Cardiac septum (tissue), 1 donor: ENCODE results near the gene DDAH1. TPM values are rescaled to one million over a fixed set of nuclear protein-coding genes. Genes with fewer than 3 reads are reported as not detected.

Source experiments
- DNase-seq: peaks from one replicate; pipeline ENCODE4 v3.0.0-alpha.2; 2020; ENCODE audit warnings: low spot score
- intact Hi-C: fragments of 100-400 bp; cut with DNase I; formaldehyde crosslinking; loops from one replicate; pipeline ENCODE4 v1.14.0; 2022
- total RNA-seq: library from RNA; stranded (reverse); fragmentation: NEBNext Ultra II Directional; extraction: Animal tissue kit (Norgen Biotek cat#: 25700); gene quantifications from one replicate; pipeline ENCODE4 v1.2.1, GENCODE V29; 2021
- donor health status: DM: no; HTN: no; CAD: no.

DDAH1 gene
- total RNA-seq, 1 donor from 2014 or later = 58.1 TPM

DNA sequence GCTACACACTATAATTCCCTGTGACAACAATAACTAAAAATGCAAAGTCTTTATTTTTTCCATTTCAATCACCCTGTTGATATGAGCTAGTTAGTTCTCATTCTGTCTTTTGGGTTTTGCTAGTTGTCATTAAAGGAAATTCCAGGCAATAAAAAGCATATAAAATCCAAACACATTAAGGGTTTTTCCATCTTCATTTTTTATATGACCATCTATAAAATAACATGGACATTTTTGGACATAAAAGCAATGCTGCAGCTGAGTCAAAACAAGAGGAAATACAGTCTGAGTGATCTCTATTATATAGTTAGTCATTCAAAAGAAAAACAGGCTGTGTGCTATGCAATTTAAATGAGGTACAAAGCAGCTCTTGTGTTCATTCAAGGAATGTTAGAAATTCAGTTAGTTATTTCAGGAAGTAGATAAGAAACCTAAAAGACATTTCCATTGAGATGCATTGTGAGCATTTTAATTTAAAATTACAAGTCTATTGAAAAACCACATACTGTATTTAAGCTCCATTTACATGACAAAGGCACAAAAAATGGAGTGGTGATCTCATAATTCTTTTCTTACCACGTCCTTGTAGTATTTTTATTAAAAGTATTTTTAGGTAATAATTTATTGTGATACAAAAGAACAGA lies 121.2 kb downstream of the DDAH1 start:
- no peak for DNase-seq
- intact Hi-C loops = loop anchor here (10.0 kb wide), 1 partner anchor 51 kb away; no protein-coding TSS in a partner anchor

- no peak for DNase-seq
- intact Hi-C loops = loop anchor here (10.0 kb wide), 1 partner anchor 52 kb away; no protein-coding TSS in a partner anchor
Observed at GRCh38 chr1:85343213-85343611, 121.7 kb downstream of the DDAH1 start.

DNA sequence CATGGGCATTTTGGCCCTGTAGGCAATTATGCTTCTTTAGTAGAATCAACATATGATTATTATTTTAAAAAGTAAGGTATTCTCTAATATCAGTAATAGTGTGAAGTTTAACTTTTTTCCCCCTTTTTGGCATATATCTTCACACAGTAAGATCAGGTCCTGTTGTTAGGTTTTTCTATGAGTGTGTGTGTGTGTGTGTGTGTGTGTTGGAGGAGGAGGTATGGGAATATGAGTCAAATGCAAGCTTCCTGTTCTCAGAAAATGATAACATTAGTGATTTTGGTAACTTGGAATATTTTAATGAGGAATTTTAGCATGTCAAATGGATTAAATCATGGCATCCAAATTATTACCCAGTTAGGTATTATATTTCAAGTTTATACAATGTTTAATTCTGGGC lies 122.8 kb downstream of the DDAH1 start:
- intact Hi-C loops = loop anchor here (10.0 kb wide), 1 partner anchor 53 kb away; no protein-coding TSS in a partner anchor
- no peak for DNase-seq

GRCh38 chr1:85340427-85340826 lies 124.5 kb downstream of the DDAH1 start:
- no peak for DNase-seq
- intact Hi-C loops = loop anchor here (10.0 kb wide), 1 partner anchor 54 kb away; no protein-coding TSS in a partner anchor

DNA sequence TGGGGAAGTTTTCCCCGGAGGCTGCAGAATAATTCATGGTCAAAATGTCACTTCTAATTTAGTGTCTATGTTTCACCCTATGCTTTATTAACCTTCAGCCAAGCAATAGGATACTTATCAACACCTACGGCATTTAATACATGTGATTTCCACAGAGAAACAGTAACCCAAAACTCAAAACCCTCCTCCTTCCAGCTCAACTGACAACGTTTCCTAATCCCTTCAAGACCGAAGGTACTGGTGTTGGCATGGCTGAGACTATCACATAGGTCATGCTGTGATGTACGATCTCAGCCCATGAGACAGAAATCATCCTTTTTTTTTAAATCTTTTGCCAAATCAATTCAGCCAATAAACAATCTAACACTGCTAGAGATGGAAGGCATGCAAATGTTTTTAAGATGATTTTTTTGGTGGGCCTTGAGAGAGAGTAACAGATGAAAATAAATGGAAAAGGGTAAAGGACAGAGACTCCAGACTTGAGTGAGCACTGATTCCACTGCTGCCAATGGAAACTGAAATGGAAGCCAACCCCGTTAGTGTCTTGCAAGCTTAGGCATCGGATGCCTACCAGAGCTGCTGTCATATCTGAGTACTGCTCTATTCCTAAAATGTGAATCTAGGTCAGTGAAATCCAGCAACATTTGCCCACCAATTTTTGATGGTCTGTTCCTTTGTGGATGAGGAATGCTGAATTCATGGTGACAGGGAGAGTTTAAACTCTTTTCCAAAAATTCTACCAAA lies 125.1 kb downstream of the DDAH1 start:
- DNase-seq = no peak
- intact Hi-C loops = loop anchor here (2.0 to 10.0 kb wide), 2 partner anchors 25 to 55 kb away; no protein-coding TSS in a partner anchor

- no peak for DNase-seq
- intact Hi-C loops = loop anchor here (2.0 kb wide), 1 partner anchor 24 kb away; no protein-coding TSS in a partner anchor
Observed at GRCh38 chr1:85339089-85339488, 125.9 kb downstream of the DDAH1 start.

- intact Hi-C loops = no loop called here
- DNase-seq = no peak
Observed at GRCh38 chr1:85334962-85335361, 130.0 kb downstream of the DDAH1 start.

DNA sequence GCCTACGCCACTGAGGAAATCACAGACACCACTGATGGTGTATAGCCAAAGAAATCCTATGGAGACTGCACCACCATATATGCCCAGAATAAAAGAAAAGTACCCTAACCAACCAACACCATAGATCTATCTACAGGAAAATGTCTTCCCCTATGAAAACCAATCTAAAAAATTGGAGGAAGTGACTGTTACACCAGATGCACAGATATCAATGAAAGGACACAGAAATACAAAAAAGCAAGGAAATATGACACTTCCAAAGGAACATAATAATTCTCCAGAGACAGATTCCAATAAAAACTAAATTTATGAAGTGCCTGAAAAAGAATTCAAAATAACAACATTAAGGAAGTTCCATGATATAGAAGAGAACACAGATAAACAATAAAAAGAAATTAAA lies 131.8 kb downstream of the DDAH1 start:
- intact Hi-C loops = no loop called here
- DNase-seq = no peak

GRCh38 chr1:85332575-85332974 lies 132.4 kb downstream of the DDAH1 start:
- no peak for DNase-seq
- intact Hi-C loops = no loop called here

DNA sequence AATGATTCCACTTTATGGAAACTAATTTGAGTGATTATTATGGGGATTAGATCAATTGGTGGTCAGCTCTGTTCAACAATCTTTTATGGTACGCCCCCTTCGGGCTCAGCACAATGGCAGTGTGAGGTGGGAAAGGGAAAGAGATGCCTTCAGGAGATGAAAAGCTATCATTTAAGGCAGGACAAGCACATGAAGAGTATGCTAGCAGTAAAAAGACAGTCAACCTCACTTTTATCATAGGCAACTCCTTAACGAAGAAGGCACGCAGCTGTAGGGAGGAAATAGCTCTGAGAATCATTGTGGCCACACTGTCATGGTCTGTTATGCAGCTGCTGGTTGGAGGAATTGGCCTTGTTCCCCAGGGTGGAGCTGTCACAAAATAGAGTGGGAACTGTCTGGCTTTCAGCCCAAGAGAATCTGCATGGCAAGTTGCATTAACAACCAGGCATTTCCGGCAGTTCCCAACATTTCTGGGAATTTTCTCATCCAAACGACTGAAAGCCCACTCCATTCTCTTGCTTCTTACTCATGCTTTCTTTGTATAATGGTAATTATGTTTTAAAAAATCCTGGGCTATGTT lies 134.2 kb downstream of the DDAH1 start:
- intact Hi-C loops = no loop called here
- DNase-seq = no peak

DNA sequence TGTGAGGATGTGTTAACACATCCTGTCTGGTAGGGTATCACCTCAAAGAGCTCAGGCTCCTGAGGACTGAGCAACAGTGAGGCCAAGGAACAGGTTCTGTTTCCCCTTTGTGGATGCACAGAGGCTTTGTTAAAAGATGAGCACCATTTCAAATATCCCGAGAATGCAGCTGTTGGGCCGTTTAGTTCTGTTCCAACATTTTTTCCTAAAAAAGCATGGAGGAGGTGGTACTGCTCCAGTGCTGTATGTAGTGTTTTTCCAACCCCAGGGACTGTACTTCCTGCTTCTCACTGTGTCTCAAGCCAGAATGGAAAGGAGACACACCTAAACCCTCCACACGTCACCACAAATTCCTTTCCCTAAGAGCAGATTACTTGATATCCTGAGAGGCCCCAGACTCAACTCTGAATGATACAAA lies 134.7 kb downstream of the DDAH1 start:
- DNase-seq = no peak
- intact Hi-C loops = no loop called here

GRCh38 chr1:85328713-85329397 lies 136.1 kb downstream of the DDAH1 start:
- intact Hi-C loops = no loop called here
- DNase-seq = no peak

GRCh38 chr1:85327759-85328158 lies 137.2 kb downstream of the DDAH1 start:
- DNase-seq = no peak
- intact Hi-C loops = no loop called here

- DNase-seq = no peak
- intact Hi-C loops = no loop called here
Observed at GRCh38 chr1:85326851-85327250, 138.1 kb downstream of the DDAH1 start.

DNA sequence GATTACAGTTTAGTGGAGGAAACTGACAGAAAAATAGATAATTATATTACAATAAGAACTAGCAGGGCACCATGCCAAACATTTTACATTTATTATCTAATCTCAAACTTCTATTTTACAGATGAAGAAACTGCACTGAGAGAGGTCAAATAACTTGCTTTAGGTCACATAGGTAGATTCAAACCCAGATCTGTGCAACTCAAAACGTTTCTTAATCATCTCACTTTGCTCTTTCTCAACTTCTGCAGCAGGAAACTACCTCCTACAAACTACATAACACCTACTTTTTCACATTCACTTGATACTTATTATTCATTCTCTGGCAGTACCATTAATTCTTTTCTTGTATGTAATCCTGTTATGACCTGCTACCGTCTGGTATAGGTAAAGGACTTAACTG lies 138.6 kb downstream of the DDAH1 start:
- DNase-seq = no peak
- intact Hi-C loops = no loop called here

GRCh38 chr1:85325920-85326319 lies 139.0 kb downstream of the DDAH1 start:
- no peak for DNase-seq
- intact Hi-C loops = no loop called here

DNA sequence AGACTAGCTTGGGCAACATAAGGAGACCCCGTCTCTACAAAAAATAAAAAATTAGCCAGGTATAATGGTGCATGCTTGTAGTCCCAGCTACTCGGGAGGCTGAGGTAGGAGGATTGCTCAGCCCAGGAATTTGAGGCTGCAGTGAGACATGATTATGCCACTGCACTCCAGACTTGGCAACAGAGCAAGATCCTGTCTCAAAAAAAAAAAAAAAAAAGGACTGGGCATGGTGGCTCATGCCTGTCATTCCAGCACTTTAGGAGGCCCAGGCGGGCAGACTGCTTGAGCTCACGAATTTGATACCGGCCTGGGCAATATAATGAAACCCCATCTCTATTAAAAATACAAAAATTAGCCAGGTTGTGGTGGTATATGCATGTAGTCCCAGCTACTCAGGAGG lies 141.2 kb downstream of the DDAH1 start:
- intact Hi-C loops = no loop called here

GRCh38 chr1:85322655-85323054 lies 142.3 kb downstream of the DDAH1 start:
- DNase-seq = no peak
- intact Hi-C loops = no loop called here

More for the DNA sequence above, 141.2 kb downstream of the DDAH1 start:
- DNase-seq = no peak

GRCh38 chr1:85321237-85321964 lies 143.6 kb downstream of the DDAH1 start:
- intact Hi-C loops = no loop called here
- DNase-seq = no peak
